PC-3 (cell line): Measurements from ENCODE around the gene GPR68. TPM values are rescaled to one million over a fixed set of nuclear protein-coding genes. Genes with fewer than 3 reads are reported as not detected.

Experiments used
- ATAC-seq: fragments of 200-7000 bp; cut with Tn5 transposase; 2 replicates; pipeline ENCODE4 v1.9.1; 2020; ENCODE audit warnings: mild to moderate bottlenecking, moderate library complexity
- BruUV-seq: library from RNA; stranded (reverse); fragments of 400-500 nt; replicated peaks from 2 replicates; lab custom pipeline; 2021; lab: Mats Ljungman, UMichigan
- CTCF ChIA-PET: fragments of 300-600 bp; sonication (Branson Sonifier 250); formaldehyde crosslinking; loops from one replicate; lab custom pipeline; 2022; ENCODE audit warnings: antibody characterized with exemption; lab: Charles Lee
- POLR2A ChIA-PET: fragments of 300-600 bp; sonication (Branson Sonifier 250); formaldehyde crosslinking; loops from one replicate; lab custom pipeline; 2022; ENCODE audit warnings: antibody characterized with exemption; ENCODE audit not compliant: unreplicated experiment; lab: Charles Lee
- DNase-seq: peaks from one replicate; pipeline ENCODE4 v3.0.0-alpha.2; 2015
- H2AFZ ChIP-seq: fragments of 300-600 bp; sonication (generic); 2 replicates; pipeline ENCODE4 v1.6.0; 2016; ENCODE audit warnings: antibody characterized with exemption, low read length
- H3F3A ChIP-seq: fragments of 300-600 bp; sonication (generic); one replicate; pipeline ENCODE4 v1.6.0; 2017; ENCODE audit warnings: antibody characterized with exemption, low read length, control low read depth, mild to moderate bottlenecking; ENCODE audit not compliant: unreplicated experiment
- H3K27ac ChIP-seq: fragments of 300-600 bp; sonication (generic); 2 replicates; pipeline ENCODE4 v1.5.1; 2016; ENCODE audit warnings: mild to moderate bottlenecking, low read length
- H3K27me3 ChIP-seq: fragments of 300-600 bp; sonication (generic); 2 replicates; pipeline ENCODE4 v1.6.1; 2016; ENCODE audit warnings: low read length, mixed read lengths
- H3K36me3 ChIP-seq: fragments of 300-600 bp; sonication (generic); 2 replicates; pipeline ENCODE4 v1.6.1; 2016; ENCODE audit warnings: low read depth, mixed run types, low read length, mixed read lengths
- H3K4me1 ChIP-seq: fragments of 300-600 bp; sonication (generic); 2 replicates; pipeline ENCODE4 v1.5.1; 2016; ENCODE audit warnings: low read length; ENCODE audit not compliant: insufficient read depth
- H3K4me2 ChIP-seq: fragments of 300-600 bp; sonication (generic); 2 replicates; pipeline ENCODE4 v1.6.0; 2016; ENCODE audit warnings: low read length
- H3K4me3 ChIP-seq: fragments of 300-600 bp; sonication (generic); 2 replicates; pipeline ENCODE4 v1.5.1; 2016; ENCODE audit warnings: mild to moderate bottlenecking, low read length, mixed read lengths
- H3K79me2 ChIP-seq: fragments of 300-600 bp; sonication (generic); 2 replicates; pipeline ENCODE4 v1.6.1; 2017; ENCODE audit warnings: low read length, mixed read lengths
- H3K9ac ChIP-seq: fragments of 300-600 bp; sonication (generic); 2 replicates; pipeline ENCODE4 v1.6.0; 2016; ENCODE audit warnings: mild to moderate bottlenecking, low read length
- H3K9me2 ChIP-seq: fragments of 300-600 bp; sonication (generic); replicated peaks from 2 replicates; pipeline ENCODE4 v1.6.1; 2016; ENCODE audit warnings: mixed run types, low read length, mixed read lengths
- H3K9me3 ChIP-seq: fragments of 300-600 bp; sonication (generic); 2 replicates; pipeline ENCODE4 v1.6.1; 2016; ENCODE audit warnings: low read length, mixed read lengths
- H4K20me1 ChIP-seq: fragments of 300-600 bp; sonication (generic); 2 replicates; pipeline ENCODE4 v1.6.1; 2016; ENCODE audit warnings: low read length, mixed read lengths
- EZH2 ChIP-seq: fragments of 300-600 bp; sonication (generic); IDR thresholded peaks from one replicate; pipeline ENCODE4 v1.6.1; 2017; ENCODE audit warnings: antibody characterized with exemption, mild to moderate bottlenecking, low read length; ENCODE audit not compliant: unreplicated experiment
- EZH2phosphoT487 ChIP-seq: fragments of 300-600 bp; sonication (generic); IDR thresholded peaks from 2 replicates; pipeline ENCODE4 v1.6.1; 2018; ENCODE audit warnings: mild to moderate bottlenecking, antibody characterized with exemption, low read length, borderline replicate concordance
- intact Hi-C: fragments of 100-400 bp; cut with micrococcal nuclease; formaldehyde crosslinking; loops from 2 replicates; pipeline ENCODE4 v1.9.0; 2023
- total RNA-seq: library from RNA; depleted of rRNA; stranded (reverse); fragments of >200 nt; gene quantifications from 2 replicates; pipeline ENCODE4 v1.2.3, GENCODE V29; 2014
- TF ChIP-seq, protein P1 (sequence below): fragments of 300-600 bp; sonication (generic); conservative IDR thresholded peaks from 2 replicates; pipeline ENCODE4 v1.5.1; 2017; ENCODE audit warnings: antibody characterized with exemption, low read depth, mild to moderate bottlenecking, low read length

GPR68 gene
- total RNA-seq, 1 experiment from 2014 or later, result 1.5 TPM

DNA sequence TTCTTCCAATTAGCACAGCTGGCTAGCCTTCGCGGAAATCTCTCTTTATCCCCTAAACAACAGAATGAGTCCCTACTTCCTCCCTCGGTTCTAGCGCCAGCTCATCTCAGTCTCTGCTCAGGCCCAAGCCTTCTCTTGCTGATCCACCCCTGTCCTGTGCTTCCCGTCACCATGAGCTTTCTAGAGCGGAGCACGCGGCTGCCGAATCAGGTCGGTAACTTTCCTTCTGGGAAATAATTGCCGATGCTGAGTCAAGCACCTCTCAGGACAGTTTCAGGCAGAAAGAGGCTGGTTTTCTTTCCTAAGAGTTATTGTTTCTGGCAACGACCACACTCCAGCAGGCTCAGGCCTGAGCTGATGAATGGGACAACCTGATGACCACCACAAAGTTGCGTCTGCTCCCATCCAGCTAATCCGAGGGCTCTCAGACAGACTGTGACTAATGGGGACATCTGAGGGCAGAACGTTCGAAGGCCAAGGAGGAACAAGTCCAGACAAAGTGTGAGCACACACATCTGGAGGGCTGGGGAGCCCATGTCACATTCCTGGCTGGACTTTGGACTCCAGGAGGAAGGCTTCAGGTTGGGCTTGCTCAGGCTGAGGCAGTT, 13.6 kb upstream of the GPR68 start:
- no peaks in the 10 kb centered on the region for H3K79me2 ChIP-seq
- no peak overlapping the region for H3K4me3 ChIP-seq
- H3K27ac ChIP-seq, result no peak overlapping the region
- 0 out of 2 replicates have a peak, but pooled peaks cover 3% of the 10 kb centered on the region for H3K4me1 ChIP-seq
- no peaks in the 10 kb centered on the region for H4K20me1 ChIP-seq
- H3K4me2 ChIP-seq, result no peak overlapping the region
- BruUV-seq, result no TSS peak
- H2AFZ ChIP-seq, result no peak overlapping the region
- no peak for ATAC-seq
- H3K27me3 ChIP-seq, result no peaks in the 10 kb centered on the region
- no peaks in the 10 kb centered on the region for H3F3A ChIP-seq
- no peaks in the 10 kb centered on the region for H3K9me3 ChIP-seq
- ChIA-PET CTCF (no interaction called here), POLR2A (no interaction called here)
- H3K9me2 ChIP-seq, result no peaks in the 10 kb centered on the region
- intact Hi-C loops, result no loop called here
- H3K36me3 ChIP-seq, result no peaks in the 10 kb centered on the region
- DNase-seq, result no peak
- TF ChIP-seq EZH2 (no peak), EZH2phosphoT487 (no peak)
- TF ChIP-seq, protein P1, sequence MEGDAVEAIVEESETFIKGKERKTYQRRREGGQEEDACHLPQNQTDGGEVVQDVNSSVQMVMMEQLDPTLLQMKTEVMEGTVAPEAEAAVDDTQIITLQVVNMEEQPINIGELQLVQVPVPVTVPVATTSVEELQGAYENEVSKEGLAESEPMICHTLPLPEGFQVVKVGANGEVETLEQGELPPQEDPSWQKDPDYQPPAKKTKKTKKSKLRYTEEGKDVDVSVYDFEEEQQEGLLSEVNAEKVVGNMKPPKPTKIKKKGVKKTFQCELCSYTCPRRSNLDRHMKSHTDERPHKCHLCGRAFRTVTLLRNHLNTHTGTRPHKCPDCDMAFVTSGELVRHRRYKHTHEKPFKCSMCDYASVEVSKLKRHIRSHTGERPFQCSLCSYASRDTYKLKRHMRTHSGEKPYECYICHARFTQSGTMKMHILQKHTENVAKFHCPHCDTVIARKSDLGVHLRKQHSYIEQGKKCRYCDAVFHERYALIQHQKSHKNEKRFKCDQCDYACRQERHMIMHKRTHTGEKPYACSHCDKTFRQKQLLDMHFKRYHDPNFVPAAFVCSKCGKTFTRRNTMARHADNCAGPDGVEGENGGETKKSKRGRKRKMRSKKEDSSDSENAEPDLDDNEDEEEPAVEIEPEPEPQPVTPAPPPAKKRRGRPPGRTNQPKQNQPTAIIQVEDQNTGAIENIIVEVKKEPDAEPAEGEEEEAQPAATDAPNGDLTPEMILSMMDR, result no peak
- H3K9ac ChIP-seq, result no peak overlapping the region

DNA sequence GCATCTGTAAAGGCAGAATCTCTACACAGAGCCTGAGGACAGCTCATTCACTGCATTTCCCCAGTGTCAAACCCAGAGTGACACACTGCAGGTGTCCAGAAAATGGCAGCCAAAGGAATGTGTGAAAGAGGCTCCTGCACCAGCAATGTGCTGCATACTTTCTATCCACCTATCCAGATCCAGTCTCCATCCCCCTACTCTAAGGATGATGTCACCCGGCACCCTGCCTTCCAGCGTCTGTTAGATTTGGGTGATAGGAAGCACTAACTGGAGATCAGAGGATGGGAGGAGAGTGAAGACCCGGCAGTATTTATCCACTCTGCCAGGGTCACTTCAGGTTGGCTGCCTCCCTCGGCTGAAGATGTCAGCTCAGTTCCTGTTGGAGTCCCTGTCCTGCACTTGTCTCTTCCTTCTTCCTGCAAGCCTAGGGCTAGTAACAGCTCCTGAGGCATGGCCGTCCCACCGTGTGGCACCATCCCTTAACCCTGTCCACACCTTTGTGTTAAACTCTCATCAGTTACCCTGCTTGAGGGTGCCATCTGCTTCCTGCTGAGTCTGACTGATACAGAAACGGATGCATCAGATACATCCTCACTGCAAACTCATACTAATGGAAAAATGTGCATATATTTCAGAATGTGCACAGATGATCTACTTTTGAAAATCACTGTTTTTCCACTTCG, 13.0 kb upstream of the GPR68 start:
- TF ChIP-seq, protein P1, result no peak
- TF ChIP-seq EZH2phosphoT487 (no peak), EZH2 (no peak)
- no peaks in the 10 kb centered on the region for H3K9me2 ChIP-seq
- H3K36me3 ChIP-seq, result no peaks in the 10 kb centered on the region
- H3K9ac ChIP-seq, result no peak overlapping the region
- ATAC-seq (no peak), DNase-seq (no peak)
- H3K27me3 ChIP-seq, result no peaks in the 10 kb centered on the region
- ChIA-PET CTCF (no interaction called here), POLR2A (no interaction called here)
- intact Hi-C loops, result no loop called here
- H3F3A ChIP-seq, result no peaks in the 10 kb centered on the region
- no peaks in the 10 kb centered on the region for H3K9me3 ChIP-seq
- no peak overlapping the region for H2AFZ ChIP-seq
- no peaks in the 10 kb centered on the region for H3K79me2 ChIP-seq
- 0 out of 2 replicates have a peak, but pooled peaks cover 7% of the 10 kb centered on the region for H3K4me1 ChIP-seq
- H3K4me2 ChIP-seq, result no peak overlapping the region
- no peak overlapping the region for H3K4me3 ChIP-seq
- no peak overlapping the region for H3K27ac ChIP-seq
- H4K20me1 ChIP-seq, result no peaks in the 10 kb centered on the region
- no TSS peak for BruUV-seq

DNA sequence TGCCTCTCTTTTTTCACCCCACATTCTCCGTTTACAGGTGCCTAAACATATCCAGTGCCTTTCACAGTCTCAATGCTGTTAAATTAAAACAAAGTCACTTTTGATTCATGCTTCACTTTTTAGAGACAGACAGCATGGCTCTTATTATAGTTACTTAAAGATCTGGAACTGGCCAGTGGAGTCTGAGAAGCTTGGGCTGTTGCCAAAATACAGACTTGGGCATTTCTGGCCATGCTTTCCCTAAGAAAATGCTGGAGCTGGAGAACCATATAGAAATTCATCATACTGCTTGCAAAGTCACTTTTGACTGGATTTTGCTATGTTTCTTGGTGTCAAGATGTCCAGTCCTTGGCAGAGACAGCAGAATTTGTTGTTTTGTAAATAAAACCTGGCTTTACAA, 12.2 kb upstream of the GPR68 start:
- POLR2A ChIA-PET, result no interaction called here

More for the DNA sequence above, 12.2 kb upstream of the GPR68 start:
- intact Hi-C loops, result no loop called here
- Histone ChIP-seq H3K4me3 (no peak overlapping the region), H2AFZ (no peak overlapping the region), H3K9ac (no peak overlapping the region), H4K20me1 (no peaks in the 10 kb centered on the region), H3K36me3 (no peaks in the 10 kb centered on the region), H3F3A (no peaks in the 10 kb centered on the region), H3K4me1 (0 out of 2 replicates have a peak, but pooled peaks cover 7% of the 10 kb centered on the region), H3K9me2 (no peaks in the 10 kb centered on the region), H3K9me3 (no peaks in the 10 kb centered on the region), H3K79me2 (no peaks in the 10 kb centered on the region), H3K27me3 (no peaks in the 10 kb centered on the region), H3K27ac (no peak overlapping the region), H3K4me2 (no peak overlapping the region)
- no TSS peak for BruUV-seq
- CTCF ChIA-PET, result no interaction called here
- DNase-seq, result no peak
- TF ChIP-seq EZH2, result no peak
- TF ChIP-seq, protein P1, result no peak
- no peak for TF ChIP-seq EZH2phosphoT487
- ATAC-seq, result no peak
